ENCODE results near the gene FGFBP1.

The FGFBP1 gene

GRCh38 chr4:15901007-15901406 lies 37.5 kb downstream of the FGFBP1 start:
- no peak overlapping the region for H3K27ac ChIP-seq
- no peak for DNase-seq (ENCODE audit: low spot score)
- CTCF ChIA-PET, result no interaction called here
- POLR2A ChIA-PET (ENCODE audit: low non-redundant PET), result no interaction called here
- TF ChIP-seq CTCF (conservative IDR thresholded peaks at IDR 0.05; ENCODE audit: low read depth), result no peak

GRCh38 chr4:15899511-15899910 lies 39.0 kb downstream of the FGFBP1 start:
- POLR2A ChIA-PET (ENCODE audit: low non-redundant PET), result no interaction called here
- CTCF ChIA-PET, result no interaction called here

GRCh38 chr4:15898902-15899301 lies 39.6 kb downstream of the FGFBP1 start:
- ChIA-PET CTCF (no interaction called here), POLR2A (ENCODE audit: low non-redundant PET) (no interaction called here)
- no peak for DNase-seq (ENCODE audit: low spot score)
- TF ChIP-seq CTCF (conservative IDR thresholded peaks at IDR 0.05; ENCODE audit: low read depth), result no peak
- peak overlapping the region; percentile 76 for H3K27ac ChIP-seq

More at GRCh38 chr4:15899511-15899910, 39.0 kb downstream of the FGFBP1 start:
- peak overlapping the region; percentile 76 for H3K27ac ChIP-seq
- no peak for DNase-seq (ENCODE audit: low spot score)
- no peak for TF ChIP-seq CTCF (conservative IDR thresholded peaks at IDR 0.05; ENCODE audit: low read depth)

GRCh38 chr4:15897577-15897976 lies 41.0 kb downstream of the FGFBP1 start:
- H3K27ac ChIP-seq, result no peak overlapping the region
- CTCF ChIA-PET, result no interaction called here
- no peak for TF ChIP-seq CTCF (conservative IDR thresholded peaks at IDR 0.05; ENCODE audit: low read depth)
- POLR2A ChIA-PET (ENCODE audit: low non-redundant PET), result no interaction called here
- no peak for DNase-seq (ENCODE audit: low spot score)

GRCh38 chr4:15894921-15895916 lies 43.3 kb downstream of the FGFBP1 start:
- no peak for DNase-seq (ENCODE audit: low spot score)
- H3K27ac ChIP-seq, result peak overlapping the region; percentile 67; the same call in 1 of the 2 replicates
- POLR2A ChIA-PET (ENCODE audit: low non-redundant PET), result no interaction called here
- CTCF ChIA-PET, result no interaction called here
- TF ChIP-seq CTCF (conservative IDR thresholded peaks at IDR 0.05; ENCODE audit: low read depth), result no peak

- DNase-seq (ENCODE audit: low spot score), result no peak
- H3K27ac ChIP-seq, result no peak overlapping the region
- POLR2A ChIA-PET (ENCODE audit: low non-redundant PET), result no interaction called here
- TF ChIP-seq CTCF (conservative IDR thresholded peaks at IDR 0.05; ENCODE audit: low read depth), result no peak
- CTCF ChIA-PET, result no interaction called here
Measured at GRCh38 chr4:15894393-15894792, 44.1 kb downstream of the FGFBP1 start.
